PC-9 (cell line): ENCODE results near the gene ABCB9.

Experiments used
- EZH2 ChIP-seq: fragments of 200-600 bp; sonication (generic); IDR thresholded peaks from 2 replicates; pipeline ENCODE4 v1.8.0; 2017; ENCODE audit warnings: antibody characterized with exemption, low read depth
- TF ChIP-seq, protein P1 (sequence below): fragments of 200-600 bp; sonication (generic); conservative IDR thresholded peaks from 2 replicates; pipeline ENCODE4 v1.6.1; 2017; ENCODE audit warnings: mixed run types, antibody characterized with exemption, mild to moderate bottlenecking, moderate library complexity

DNA sequence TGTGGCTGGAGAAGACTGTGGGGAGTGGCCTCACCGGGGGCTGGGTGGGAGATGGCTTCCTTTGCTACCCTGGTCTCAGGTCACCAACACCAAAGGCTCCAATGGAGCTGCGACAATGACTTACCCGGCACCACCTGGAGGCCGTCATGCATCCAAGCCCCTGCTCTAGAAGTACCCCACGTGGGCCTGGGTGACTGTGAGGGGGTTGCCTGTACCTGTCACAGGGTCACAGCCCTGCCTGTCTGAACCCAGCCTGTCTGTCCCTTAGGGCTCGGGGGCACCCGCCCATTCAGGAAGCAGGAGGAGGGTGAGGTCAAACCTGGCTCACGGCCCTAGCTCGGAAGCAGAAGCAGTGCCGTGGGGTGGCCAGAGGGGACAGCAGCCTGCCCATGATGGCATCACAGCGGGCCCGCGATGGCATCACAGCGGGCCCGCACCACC is 18.9 kb downstream of the ABCB9 start:
- TF ChIP-seq EZH2 = no peak
- TF ChIP-seq, protein P1, sequence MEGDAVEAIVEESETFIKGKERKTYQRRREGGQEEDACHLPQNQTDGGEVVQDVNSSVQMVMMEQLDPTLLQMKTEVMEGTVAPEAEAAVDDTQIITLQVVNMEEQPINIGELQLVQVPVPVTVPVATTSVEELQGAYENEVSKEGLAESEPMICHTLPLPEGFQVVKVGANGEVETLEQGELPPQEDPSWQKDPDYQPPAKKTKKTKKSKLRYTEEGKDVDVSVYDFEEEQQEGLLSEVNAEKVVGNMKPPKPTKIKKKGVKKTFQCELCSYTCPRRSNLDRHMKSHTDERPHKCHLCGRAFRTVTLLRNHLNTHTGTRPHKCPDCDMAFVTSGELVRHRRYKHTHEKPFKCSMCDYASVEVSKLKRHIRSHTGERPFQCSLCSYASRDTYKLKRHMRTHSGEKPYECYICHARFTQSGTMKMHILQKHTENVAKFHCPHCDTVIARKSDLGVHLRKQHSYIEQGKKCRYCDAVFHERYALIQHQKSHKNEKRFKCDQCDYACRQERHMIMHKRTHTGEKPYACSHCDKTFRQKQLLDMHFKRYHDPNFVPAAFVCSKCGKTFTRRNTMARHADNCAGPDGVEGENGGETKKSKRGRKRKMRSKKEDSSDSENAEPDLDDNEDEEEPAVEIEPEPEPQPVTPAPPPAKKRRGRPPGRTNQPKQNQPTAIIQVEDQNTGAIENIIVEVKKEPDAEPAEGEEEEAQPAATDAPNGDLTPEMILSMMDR = no peak
